Measurements from ENCODE around the gene SMAD5. TPM values are rescaled to one million over a fixed set of nuclear protein-coding genes. Genes with fewer than 3 reads are reported as not detected.

SMAD5 gene
- total RNA-seq, 1 donor from 2014 or later = 32.9 TPM

DNA sequence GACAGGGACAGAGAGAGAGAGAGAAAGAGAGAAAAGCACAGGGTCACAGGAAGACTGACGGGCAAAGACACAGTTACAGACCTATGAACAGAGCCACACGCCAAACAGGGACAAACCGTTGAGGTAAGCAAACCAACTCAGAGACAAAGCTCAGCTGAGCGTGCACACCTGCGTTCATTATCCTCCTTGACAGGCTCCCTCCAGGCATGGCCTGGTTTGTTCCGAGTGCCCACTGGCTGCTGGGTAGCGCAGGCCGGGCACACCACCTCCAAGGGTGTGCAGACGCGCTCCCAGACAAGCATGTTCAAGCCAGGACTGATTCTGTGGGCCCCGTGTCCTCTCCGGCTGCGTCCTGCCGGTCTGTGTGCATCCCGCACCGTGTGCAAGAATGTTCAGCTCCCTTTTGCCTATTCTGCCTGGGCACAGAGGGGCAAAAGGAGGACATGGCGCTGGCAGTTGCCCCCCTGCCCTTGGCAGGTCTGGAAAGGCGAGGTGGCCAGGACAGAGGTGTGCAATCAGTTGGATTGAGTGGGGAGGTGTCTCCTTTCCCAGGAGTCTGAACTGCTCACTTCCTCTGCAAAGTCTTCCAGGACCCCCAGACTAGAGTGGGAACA lies 60.8 kb downstream of the SMAD5 start:
- TF ChIP-seq, protein P1, sequence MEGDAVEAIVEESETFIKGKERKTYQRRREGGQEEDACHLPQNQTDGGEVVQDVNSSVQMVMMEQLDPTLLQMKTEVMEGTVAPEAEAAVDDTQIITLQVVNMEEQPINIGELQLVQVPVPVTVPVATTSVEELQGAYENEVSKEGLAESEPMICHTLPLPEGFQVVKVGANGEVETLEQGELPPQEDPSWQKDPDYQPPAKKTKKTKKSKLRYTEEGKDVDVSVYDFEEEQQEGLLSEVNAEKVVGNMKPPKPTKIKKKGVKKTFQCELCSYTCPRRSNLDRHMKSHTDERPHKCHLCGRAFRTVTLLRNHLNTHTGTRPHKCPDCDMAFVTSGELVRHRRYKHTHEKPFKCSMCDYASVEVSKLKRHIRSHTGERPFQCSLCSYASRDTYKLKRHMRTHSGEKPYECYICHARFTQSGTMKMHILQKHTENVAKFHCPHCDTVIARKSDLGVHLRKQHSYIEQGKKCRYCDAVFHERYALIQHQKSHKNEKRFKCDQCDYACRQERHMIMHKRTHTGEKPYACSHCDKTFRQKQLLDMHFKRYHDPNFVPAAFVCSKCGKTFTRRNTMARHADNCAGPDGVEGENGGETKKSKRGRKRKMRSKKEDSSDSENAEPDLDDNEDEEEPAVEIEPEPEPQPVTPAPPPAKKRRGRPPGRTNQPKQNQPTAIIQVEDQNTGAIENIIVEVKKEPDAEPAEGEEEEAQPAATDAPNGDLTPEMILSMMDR (conservative IDR thresholded peaks at IDR 0.05; ENCODE audit: low read depth, low read length) = no peak
- H3K4me3 ChIP-seq (ENCODE audit: low read depth, low read length) = peak overlapping the region; percentile 65

DNA sequence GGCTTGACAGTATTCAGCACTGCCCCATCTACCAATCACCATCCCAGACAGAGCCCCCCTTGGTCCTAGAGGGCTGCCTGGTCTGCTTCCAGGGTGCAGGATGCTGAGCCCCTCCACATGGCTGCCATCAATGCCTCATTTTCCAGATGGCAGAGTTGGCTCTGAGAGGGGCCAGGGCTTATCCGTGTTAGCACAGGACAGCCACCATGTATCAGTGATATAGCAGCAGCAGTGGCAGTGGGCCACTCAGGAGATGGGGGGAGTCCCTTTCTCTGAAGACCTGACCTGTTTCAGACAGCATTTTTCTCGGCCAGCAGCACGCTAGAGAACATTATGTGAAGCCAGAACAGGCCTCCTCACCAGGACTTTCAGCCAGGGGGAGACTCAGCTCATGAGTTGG lies 61.9 kb downstream of the SMAD5 start:
- TF ChIP-seq, protein P1 (conservative IDR thresholded peaks at IDR 0.05; ENCODE audit: low read depth, low read length) = no peak
- H3K4me3 ChIP-seq (ENCODE audit: low read depth, low read length) = no peak overlapping the region
- no peak for DNase-seq (ENCODE audit: low read depth)

More for the DNA sequence above, 60.8 kb downstream of the SMAD5 start:
- DNase-seq (ENCODE audit: low read depth) = no peak

DNA sequence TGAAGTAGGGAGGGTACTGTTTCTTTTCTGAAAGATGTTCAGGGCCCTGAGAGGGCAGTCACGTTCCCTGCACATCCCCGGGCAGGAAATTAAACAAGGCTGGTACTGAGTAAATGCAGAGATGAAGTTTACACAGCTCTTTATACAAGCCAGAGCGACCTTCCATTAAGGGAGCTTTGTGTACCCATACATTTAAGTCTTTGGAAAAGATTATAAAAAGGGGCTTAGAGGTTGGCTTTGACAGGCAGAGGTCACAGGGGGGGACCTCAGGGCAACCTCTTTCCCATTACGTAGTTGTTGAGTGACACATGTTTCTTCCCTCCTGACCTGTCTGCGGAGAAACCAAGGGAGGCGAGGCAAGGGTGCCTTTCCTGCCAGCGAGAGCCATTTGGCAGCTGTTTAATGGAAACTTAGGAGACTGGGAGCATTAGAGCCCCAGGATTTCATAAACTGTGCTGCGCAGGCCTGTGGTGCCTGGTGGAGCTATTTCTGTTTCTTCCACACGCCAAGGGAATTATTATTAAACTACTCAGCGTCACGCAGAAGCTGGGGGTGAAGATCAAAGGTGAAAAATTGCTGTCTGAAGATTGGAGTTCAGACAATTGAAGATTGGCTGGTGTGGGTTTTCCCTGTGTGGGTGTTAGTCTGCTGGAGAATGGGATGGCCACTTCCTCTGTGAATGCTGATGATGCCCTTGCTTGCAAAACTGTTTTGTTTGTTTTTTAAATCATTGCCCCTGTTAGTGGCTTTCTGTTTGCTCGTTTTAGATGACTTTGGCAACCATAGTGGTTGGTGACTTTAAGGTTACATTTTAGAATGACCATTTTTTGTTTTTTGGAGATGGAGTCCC lies 63.6 kb downstream of the SMAD5 start:
- H3K4me3 ChIP-seq (ENCODE audit: low read depth, low read length) = no peak overlapping the region
- TF ChIP-seq, protein P1 (conservative IDR thresholded peaks at IDR 0.05; ENCODE audit: low read depth, low read length) = no peak
- DNase-seq (ENCODE audit: low read depth) = no peak

DNA sequence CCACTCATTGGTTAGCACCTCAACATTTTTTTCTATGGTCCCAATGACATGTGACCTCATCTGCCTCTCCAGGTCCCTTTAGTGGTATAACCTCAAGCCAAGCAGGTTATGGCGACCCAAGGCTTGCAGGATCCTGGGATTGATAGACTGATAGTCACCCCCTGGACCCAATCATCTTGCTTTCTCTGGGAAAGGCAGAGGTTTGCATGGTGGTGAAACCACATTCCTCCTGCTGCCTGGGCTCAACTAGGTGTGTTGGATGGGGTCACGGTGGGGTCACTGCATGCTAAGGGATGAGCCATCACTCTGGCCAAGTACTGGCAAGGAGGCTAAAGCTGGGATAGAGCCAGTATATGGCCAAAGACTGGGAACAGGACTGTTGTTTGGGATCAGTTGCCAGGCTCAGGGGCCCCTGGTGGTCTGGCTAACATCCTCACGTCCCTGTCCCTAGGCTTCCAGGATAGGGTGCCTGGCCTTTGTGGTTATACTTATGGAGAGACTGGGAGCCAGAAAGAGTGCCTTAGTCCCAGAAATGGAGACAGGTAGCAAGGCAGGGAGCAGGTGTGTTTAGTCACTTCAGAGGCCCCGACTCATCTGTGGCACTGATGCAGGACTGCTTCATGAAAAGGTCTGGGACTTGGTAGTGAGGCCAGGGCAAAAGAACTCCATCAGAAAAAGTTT lies 65.0 kb downstream of the SMAD5 start:
- TF ChIP-seq, protein P1 (conservative IDR thresholded peaks at IDR 0.05; ENCODE audit: low read depth, low read length) = no peak
- DNase-seq (ENCODE audit: low read depth) = no peak
- H3K4me3 ChIP-seq (ENCODE audit: low read depth, low read length) = no peak overlapping the region

DNA sequence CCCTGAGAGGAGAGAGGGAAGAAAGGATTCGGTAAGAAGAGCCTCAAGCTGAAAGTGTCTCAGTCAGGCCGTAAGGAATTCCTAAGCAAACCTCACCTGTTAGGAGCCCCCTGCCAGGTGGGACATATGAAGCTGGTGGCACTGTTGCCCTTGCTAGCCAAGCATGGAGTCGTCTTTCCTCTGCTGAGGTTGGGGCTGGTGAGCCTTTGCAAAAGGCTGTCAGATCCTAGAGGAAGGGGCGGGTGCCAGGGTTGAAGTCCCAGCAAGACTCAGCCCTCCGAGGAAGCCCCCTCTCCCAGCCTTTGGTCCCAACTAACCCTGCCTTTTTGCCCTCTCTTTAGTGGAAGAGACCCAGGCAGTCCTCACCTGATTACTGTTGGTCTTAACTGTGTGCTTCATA lies 65.8 kb downstream of the SMAD5 start:
- no peak for DNase-seq (ENCODE audit: low read depth)
- H3K4me3 ChIP-seq (ENCODE audit: low read depth, low read length) = no peak overlapping the region
- TF ChIP-seq, protein P1 (conservative IDR thresholded peaks at IDR 0.05; ENCODE audit: low read depth, low read length) = no peak

DNA sequence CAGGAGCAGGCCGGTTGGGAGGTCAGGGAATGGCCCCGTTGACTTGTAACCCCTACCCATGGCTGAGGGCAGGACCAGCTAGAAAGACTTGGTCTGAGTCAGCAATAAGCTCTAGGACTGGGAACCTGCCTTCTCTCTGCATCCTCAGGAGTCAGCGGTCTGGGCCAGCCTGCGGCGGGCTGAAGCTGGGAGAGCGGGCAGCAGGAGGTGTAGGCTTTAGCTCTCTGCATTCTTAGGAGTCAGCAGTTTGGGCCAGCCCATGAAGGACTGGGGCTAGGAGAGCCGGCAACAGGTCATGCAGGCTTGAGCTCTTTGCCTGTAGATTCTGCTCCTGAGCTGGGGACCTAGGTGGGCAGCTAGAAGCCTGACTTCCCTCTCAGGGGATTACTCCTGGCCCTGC lies 66.8 kb downstream of the SMAD5 start:
- TF ChIP-seq, protein P1 (conservative IDR thresholded peaks at IDR 0.05; ENCODE audit: low read depth, low read length) = no peak
- no peak for DNase-seq (ENCODE audit: low read depth)
- no peak overlapping the region for H3K4me3 ChIP-seq (ENCODE audit: low read depth, low read length)

Measured in epithelial cell of proximal tubule (primary cell).